Measurements from ENCODE around the gene SMAD6. TPM values are rescaled to one million over a fixed set of nuclear protein-coding genes. Genes with fewer than 3 reads are reported as not detected.

Gene SMAD6
- total and polyA plus RNA-seq, 7 donors: 0.52 to 5.5 (median 3.0) TPM

GRCh38 chr15:66716656-66717020 is 14.6 kb downstream of the SMAD6 start:
- WGBS, 3 donors: 57 to 66% (median 62%) methylated on average over 4 of the region's 4 CpGs
- DNase-seq: no peak
- Histone ChIP-seq H3K4me1 (no peaks in the 10 kb centered on the region), H3K36me3 (ENCODE audit: insufficient read depth in 1 of 2, low read depth in 1 of 2) (peaks cover 0 to 10% of the 10 kb centered on the region in 2 donors), H3K27ac (no peak overlapping the region), H3K9me3 (no peaks in the 10 kb centered on the region), H3K4me3 (no peak overlapping the region), H3K27me3 (ENCODE audit: insufficient read depth in 3 of 3, low read length in 2 of 3) (no peaks in the 10 kb centered on the region)
- TF ChIP-seq CTCF (IDR thresholded peaks at IDR 0.05): no peak
- intact Hi-C loops (cut with DNase I): no loop called here
- no peak for ATAC-seq

GRCh38 chr15:66718220-66718988 is 16.4 kb downstream of the SMAD6 start:
- ATAC-seq (no peak), DNase-seq (no peak)
- no peak overlapping the region for H3K4me3 ChIP-seq
- no peaks in the 10 kb centered on the region for H3K9me3 ChIP-seq
- no peak overlapping the region for H3K27ac ChIP-seq
- TF ChIP-seq CTCF (IDR thresholded peaks at IDR 0.05): no peak
- intact Hi-C loops (cut with DNase I): no loop called here
- H3K36me3 ChIP-seq (ENCODE audit: insufficient read depth in 1 of 2, low read depth in 1 of 2): peaks cover 0 to 10% of the 10 kb centered on the region in 2 donors
- H3K4me1 ChIP-seq: no peaks in the 10 kb centered on the region
- WGBS, 3 donors: 95 to 96% (median 96%) methylated on average over 8 of the region's 8 CpGs
- no peaks in the 10 kb centered on the region for H3K27me3 ChIP-seq (ENCODE audit: insufficient read depth in 3 of 3, low read length in 2 of 3)

- ATAC-seq (no peak), DNase-seq (no peak)
- no peaks in the 10 kb centered on the region for H3K4me1 ChIP-seq
- H3K9me3 ChIP-seq: no peaks in the 10 kb centered on the region
- no peaks in the 10 kb centered on the region for H3K27me3 ChIP-seq (ENCODE audit: insufficient read depth in 3 of 3, low read length in 2 of 3)
- TF ChIP-seq CTCF (IDR thresholded peaks at IDR 0.05): no peak
- H3K27ac ChIP-seq: no peak overlapping the region
- no peak overlapping the region for H3K4me3 ChIP-seq
- intact Hi-C loops (cut with DNase I): no loop called here
- H3K36me3 ChIP-seq (ENCODE audit: insufficient read depth in 1 of 2, low read depth in 1 of 2): peaks cover 0 to 10% of the 10 kb centered on the region in 2 donors
- WGBS, 3 donors: 86 to 93% (median 88%) methylated on average over 10 of the region's 10 CpGs
Observed at GRCh38 chr15:66719471-66719870, 17.4 kb downstream of the SMAD6 start.

- Histone ChIP-seq H3K27me3 (ENCODE audit: insufficient read depth in 3 of 3, low read length in 2 of 3) (no peaks in the 10 kb centered on the region), H3K9me3 (no peaks in the 10 kb centered on the region), H3K4me3 (no peak overlapping the region), H3K4me1 (no peaks in the 10 kb centered on the region), H3K27ac (no peak overlapping the region), H3K36me3 (ENCODE audit: insufficient read depth in 1 of 2, low read depth in 1 of 2) (peaks cover 0 to 10% of the 10 kb centered on the region in 2 donors)
- ATAC-seq (no peak), DNase-seq (peak in 1 of 2 donors; percentile 35)
- no peak for TF ChIP-seq CTCF (IDR thresholded peaks at IDR 0.05)
- intact Hi-C loops (cut with DNase I): no loop called here
- WGBS, 3 donors: 87 to 89% (median 88%) methylated on average over 9 of the region's 9 CpGs
Observed at GRCh38 chr15:66720206-66721010, 18.4 kb downstream of the SMAD6 start.

Data from psoas muscle (tissue), 8 donors.